ENCODE measurements around the gene NXN. TPM values are rescaled to one million over a fixed set of nuclear protein-coding genes. Genes with fewer than 3 reads are reported as not detected.

The NXN gene
- polyA plus RNA-seq, 3 donors: not detected

DNA sequence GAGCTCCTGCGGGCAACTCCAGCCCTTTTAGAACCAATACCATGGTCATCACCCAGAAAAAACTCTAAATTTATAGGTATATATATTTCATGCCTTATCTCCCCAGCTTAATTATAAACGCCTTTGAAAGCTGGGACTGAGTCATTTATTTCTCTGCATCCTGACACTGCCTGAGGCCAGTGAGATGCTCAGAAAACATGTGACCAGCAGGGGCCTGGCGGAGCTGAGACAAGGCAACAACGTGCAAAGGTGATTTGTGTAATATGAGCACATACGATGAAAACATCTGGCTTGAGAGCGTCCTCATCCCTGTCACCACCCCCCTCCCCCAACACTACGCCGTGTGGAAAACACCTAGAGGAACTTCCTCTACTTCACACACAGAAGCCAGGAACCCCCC lies 22.7 kb downstream of the NXN start:
- 54% methylated on average over 3 of the region's 8 CpGs for WGBS (ENCODE audit: insufficient coverage)
- no peak overlapping the region for H3K9ac ChIP-seq (ENCODE audit: insufficient read depth, low read length, poor library complexity, severe bottlenecking)
- H3K4me2 ChIP-seq (replicated peaks; ENCODE audit: extremely low read depth, low read length, poor library complexity, severe bottlenecking): no peak overlapping the region
- no peaks in the 10 kb centered on the region for H3K4me1 ChIP-seq (ENCODE audit: control insufficient read depth in 1 of 2, insufficient read depth in 2 of 2, low read length in 2 of 2)
- no peaks in the 10 kb centered on the region for H3K79me2 ChIP-seq (ENCODE audit: insufficient read depth, low read length)
- Mint-ChIP-seq H3K27ac (no peak overlapping the region), H3K4me3 (no peak overlapping the region), H3K27me3 (ENCODE audit: low read depth in 3 of 3) (peaks cover 4 to 17% (median 15%) of the 10 kb centered on the region in 3 donors), H3K9me3 (peaks cover 0 to 4% (median 0%) of the 10 kb centered on the region in 7 donors), H3K4me1 (no peaks in the 10 kb centered on the region), H3K36me3 (no peaks in the 10 kb centered on the region)
- H3K9me3 ChIP-seq (replicated peaks in 1 of 2; ENCODE audit: control insufficient read depth in 1 of 2, insufficient read depth in 1 of 2, low read length in 2 of 2): peaks cover 0 to 6% of the 10 kb centered on the region in 2 donors
- H3K36me3 ChIP-seq (replicated peaks in 1 of 2; ENCODE audit: control insufficient read depth in 1 of 2, insufficient read depth in 2 of 2, low read length in 2 of 2): no peaks in the 10 kb centered on the region
- H3K4me3 ChIP-seq (replicated peaks in 1 of 3; ENCODE audit: low read depth in 2 of 3, low read length in 3 of 3): no peak overlapping the region
- intact Hi-C loops (cut with micrococcal nuclease): no loop called here
- no peak for DNase-seq
- TF ChIP-seq, protein P1, sequence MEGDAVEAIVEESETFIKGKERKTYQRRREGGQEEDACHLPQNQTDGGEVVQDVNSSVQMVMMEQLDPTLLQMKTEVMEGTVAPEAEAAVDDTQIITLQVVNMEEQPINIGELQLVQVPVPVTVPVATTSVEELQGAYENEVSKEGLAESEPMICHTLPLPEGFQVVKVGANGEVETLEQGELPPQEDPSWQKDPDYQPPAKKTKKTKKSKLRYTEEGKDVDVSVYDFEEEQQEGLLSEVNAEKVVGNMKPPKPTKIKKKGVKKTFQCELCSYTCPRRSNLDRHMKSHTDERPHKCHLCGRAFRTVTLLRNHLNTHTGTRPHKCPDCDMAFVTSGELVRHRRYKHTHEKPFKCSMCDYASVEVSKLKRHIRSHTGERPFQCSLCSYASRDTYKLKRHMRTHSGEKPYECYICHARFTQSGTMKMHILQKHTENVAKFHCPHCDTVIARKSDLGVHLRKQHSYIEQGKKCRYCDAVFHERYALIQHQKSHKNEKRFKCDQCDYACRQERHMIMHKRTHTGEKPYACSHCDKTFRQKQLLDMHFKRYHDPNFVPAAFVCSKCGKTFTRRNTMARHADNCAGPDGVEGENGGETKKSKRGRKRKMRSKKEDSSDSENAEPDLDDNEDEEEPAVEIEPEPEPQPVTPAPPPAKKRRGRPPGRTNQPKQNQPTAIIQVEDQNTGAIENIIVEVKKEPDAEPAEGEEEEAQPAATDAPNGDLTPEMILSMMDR (IDR thresholded peaks at IDR 0.05): no peak
- H2AFZ ChIP-seq (ENCODE audit: insufficient read depth, low read depth, low read length, poor library complexity, severe bottlenecking): no peak overlapping the region
- H3K27me3 ChIP-seq (ENCODE audit: control insufficient read depth in 2 of 2, insufficient read depth in 2 of 2, low read length in 2 of 2): peaks cover 0 to under 1% of the 10 kb centered on the region in 2 donors
- no peak overlapping the region for H3K27ac ChIP-seq (ENCODE audit: low read depth in 1 of 2, low read length in 2 of 2)
- H4K20me1 ChIP-seq (ENCODE audit: insufficient read depth, low read length): no peaks in the 10 kb centered on the region

DNA sequence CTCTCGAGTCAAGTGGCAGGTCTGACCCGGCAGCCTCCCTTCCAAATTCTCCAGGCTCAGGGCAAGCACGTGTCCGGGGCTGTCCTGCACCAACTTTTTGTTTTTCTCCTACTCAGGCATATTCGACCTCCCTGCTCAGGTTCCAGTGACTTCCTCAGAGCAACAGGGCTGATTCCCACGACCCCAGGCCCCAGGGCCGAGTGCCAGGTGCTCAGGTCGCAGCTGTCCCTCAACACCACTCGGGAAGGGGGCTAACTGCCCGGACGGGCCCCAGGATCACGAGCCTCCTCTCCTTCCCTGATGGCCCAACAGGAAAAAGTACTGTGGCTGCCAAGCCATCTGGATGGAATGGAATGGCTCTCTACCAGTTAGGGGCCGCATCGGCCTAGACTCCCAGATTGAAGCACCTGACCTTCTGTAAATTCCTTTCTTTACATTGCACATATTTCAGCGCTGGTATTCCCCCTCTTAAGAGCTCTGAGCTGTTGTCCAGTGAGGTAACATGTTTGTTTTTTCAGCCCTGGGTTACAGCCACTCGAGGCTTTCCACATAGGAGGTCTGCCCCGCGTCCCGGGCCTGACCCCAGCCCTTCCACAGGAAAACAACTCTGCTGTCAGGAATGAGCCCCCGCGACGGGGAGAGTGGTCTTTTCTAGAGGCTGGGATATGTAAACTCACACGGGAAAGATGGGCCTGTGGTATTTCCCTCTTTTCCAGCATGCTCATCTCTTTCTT lies 25.0 kb downstream of the NXN start:
- Histone ChIP-seq H3K4me3 (replicated peaks in 1 of 3; ENCODE audit: low read depth in 2 of 3, low read length in 3 of 3) (no peak overlapping the region), H3K9me3 (replicated peaks in 1 of 2; ENCODE audit: control insufficient read depth in 1 of 2, insufficient read depth in 1 of 2, low read length in 2 of 2) (peaks cover 0 to 6% of the 10 kb centered on the region in 2 donors), H3K27me3 (ENCODE audit: control insufficient read depth in 2 of 2, insufficient read depth in 2 of 2, low read length in 2 of 2) (peaks cover 2 to 17% of the 10 kb centered on the region in 2 donors), H3K9ac (ENCODE audit: insufficient read depth, low read length, poor library complexity, severe bottlenecking) (no peak overlapping the region), H3K36me3 (replicated peaks in 1 of 2; ENCODE audit: control insufficient read depth in 1 of 2, insufficient read depth in 2 of 2, low read length in 2 of 2) (no peaks in the 10 kb centered on the region), H3K79me2 (ENCODE audit: insufficient read depth, low read length) (no peaks in the 10 kb centered on the region), H4K20me1 (ENCODE audit: insufficient read depth, low read length) (no peaks in the 10 kb centered on the region), H2AFZ (ENCODE audit: insufficient read depth, low read depth, low read length, poor library complexity, severe bottlenecking) (no peak overlapping the region), H3K27ac (ENCODE audit: low read depth in 1 of 2, low read length in 2 of 2) (no peak overlapping the region), H3K4me2 (replicated peaks; ENCODE audit: extremely low read depth, low read length, poor library complexity, severe bottlenecking) (no peak overlapping the region), H3K4me1 (ENCODE audit: control insufficient read depth in 1 of 2, insufficient read depth in 2 of 2, low read length in 2 of 2) (no peaks in the 10 kb centered on the region)
- H3K36me3 Mint-ChIP-seq: no peaks in the 10 kb centered on the region
- TF ChIP-seq, protein P1 (IDR thresholded peaks at IDR 0.05): no peak
- H3K27ac Mint-ChIP-seq: peak overlapping the region in 1 of 7 donors; percentile 46
- peaks cover 0 to 4% (median 0%) of the 10 kb centered on the region in 7 donors for H3K9me3 Mint-ChIP-seq
- no peaks in the 10 kb centered on the region for H3K4me1 Mint-ChIP-seq
- peaks cover 20 to 34% (median 30%) of the 10 kb centered on the region in 3 donors for H3K27me3 Mint-ChIP-seq (ENCODE audit: low read depth in 3 of 3)
- H3K4me3 Mint-ChIP-seq: no peak overlapping the region
- DNase-seq: no peak
- intact Hi-C loops (cut with micrococcal nuclease): no loop called here
- WGBS (ENCODE audit: insufficient coverage): 75% methylated on average over 12 of the region's 23 CpGs
